Fibroblast of the conjunctiva (primary cell): ENCODE measurements around the gene KLF17.
"Not testable (repeated sequence)": the region's sequence is repeated elsewhere in the genome, so short reads cannot be mapped to it uniquely, and the experiment has no call there.

Experiments used
- DNase-seq: peaks from one replicate; pipeline ENCODE4 v3.0.0-alpha.2; 2010; ENCODE audit warnings: low read depth

KLF17 gene

GRCh38 chr1:44108971-44109370 lies 9.7 kb upstream of the KLF17 start:
- no peak for DNase-seq

GRCh38 chr1:44110916-44111315 lies 7.7 kb upstream of the KLF17 start:
- no peak for DNase-seq

- DNase-seq: no peak
Measured at GRCh38 chr1:44111861-44112260, 6.8 kb upstream of the KLF17 start.

GRCh38 chr1:44112486-44112885 lies 6.1 kb upstream of the KLF17 start:
- no peak for DNase-seq

- DNase-seq: no peak
Measured at GRCh38 chr1:44113095-44113609, 5.5 kb upstream of the KLF17 start.

GRCh38 chr1:44114098-44114497 lies 4.5 kb upstream of the KLF17 start:
- DNase-seq: no peak

GRCh38 chr1:44117272-44117671 lies 1.3 kb upstream of the KLF17 start:
- not testable (repeated sequence) for DNase-seq

GRCh38 chr1:44119525-44119924 lies 904 bp downstream of the KLF17 start:
- no peak for DNase-seq

- DNase-seq: no peak
Measured at GRCh38 chr1:44120398-44120949, 1.9 kb downstream of the KLF17 start.

- no peak for DNase-seq
Measured at GRCh38 chr1:44129616-44130500, 11.2 kb downstream of the KLF17 start.

GRCh38 chr1:44131411-44131810 lies 12.8 kb downstream of the KLF17 start:
- DNase-seq: no peak

GRCh38 chr1:44134071-44134920 lies 15.7 kb downstream of the KLF17 start:
- DNase-seq: no peak

- DNase-seq: no peak
Measured at GRCh38 chr1:44135886-44136285, 17.3 kb downstream of the KLF17 start.

- DNase-seq: no peak
Measured at GRCh38 chr1:44138239-44138638, 19.6 kb downstream of the KLF17 start.

GRCh38 chr1:44139565-44139964 lies 20.9 kb downstream of the KLF17 start:
- not testable (repeated sequence) for DNase-seq

GRCh38 chr1:44141531-44141930 lies 22.9 kb downstream of the KLF17 start, which contains the start of gene KLF18:
Gene KLF18 (minus strand): TSS chr1:44141631. CDS start chr1:44141631, 0 bp downstream.
- DNase-seq: no peak

- no peak for DNase-seq
Measured at GRCh38 chr1:44144962-44145756, 26.5 kb downstream of the KLF17 start.

- DNase-seq: no peak
Measured at GRCh38 chr1:44146536-44147361, 28.1 kb downstream of the KLF17 start.

- no peak for DNase-seq
Measured at GRCh38 chr1:44147582-44147981, 29.0 kb downstream of the KLF17 start.

GRCh38 chr1:44151332-44151731 lies 32.7 kb downstream of the KLF17 start:
- DNase-seq: no peak

GRCh38 chr1:44151808-44152207 lies 33.2 kb downstream of the KLF17 start:
- no peak for DNase-seq
